Caco-2 (cell line): ENCODE results near the gene IMMP2L. TPM values are rescaled to one million over a fixed set of nuclear protein-coding genes. Genes with fewer than 3 reads are reported as not detected.

ENCODE experiments used
- BruUV-seq: library from RNA; stranded (reverse); fragments of 400-500 nt; replicated peaks from 2 replicates; lab custom pipeline; 2021; lab: Mats Ljungman, UMichigan
- CTCF ChIA-PET: fragments of 300-600 bp; sonication (Branson Sonifier 250); formaldehyde crosslinking; loops from one replicate; lab custom pipeline; 2022; ENCODE audit warnings: antibody characterized with exemption; lab: Charles Lee
- POLR2A ChIA-PET: fragments of 300-600 bp; sonication (Branson Sonifier 250); formaldehyde crosslinking; loops from one replicate; lab custom pipeline; 2022; ENCODE audit warnings: antibody characterized with exemption; lab: Charles Lee
- DNase-seq, 2 experiments: peaks; one replicate each; pipeline versions ENCODE4 v3.0.0 to v3.0.0-alpha.2; 2020 to 2022
- H3K27me3 ChIP-seq: replicated peaks from 2 replicates; pipeline ENCODE4 v1.6.0; 2011; ENCODE audit warnings: low read length; ENCODE audit not compliant: control insufficient read depth, insufficient read depth
- H3K36me3 ChIP-seq: 2 replicates; pipeline ENCODE4 v1.5.1; 2011; ENCODE audit warnings: low read length; ENCODE audit not compliant: control insufficient read depth, insufficient read depth
- H3K4me1 ChIP-seq: fragments of 250-450 bp; sonication (Bioruptor Pico); 2 replicates; pipeline ENCODE4 v1.5.1; 2020; ENCODE audit warnings: mild to moderate bottlenecking
- H3K4me3 ChIP-seq: 2 replicates; pipeline ENCODE4 v1.5.1; 2011; ENCODE audit warnings: low read depth, mild to moderate bottlenecking, control low read depth, low read length
- H3K9me3 ChIP-seq: fragments of 250-450 bp; sonication (Bioruptor Pico); 2 replicates; pipeline ENCODE4 v1.5.1; 2020; ENCODE audit warnings: mild to moderate bottlenecking, moderate library complexity
- H3K27ac Mint-ChIP-seq: one replicate; pipeline ENCODE4 v1.8.0; 2022; ENCODE audit warnings: mixed read lengths; ENCODE audit not compliant: unreplicated experiment
- H3K27me3 Mint-ChIP-seq: one replicate; pipeline ENCODE4 v1.8.0; 2022; ENCODE audit warnings: mixed read lengths; ENCODE audit not compliant: insufficient read depth, unreplicated experiment
- H3K36me3 Mint-ChIP-seq: one replicate; pipeline ENCODE4 v1.8.0; 2022; ENCODE audit warnings: mild to moderate bottlenecking, mixed read lengths; ENCODE audit not compliant: insufficient read depth, unreplicated experiment
- H3K4me1 Mint-ChIP-seq: one replicate; pipeline ENCODE4 v1.8.0; 2022; ENCODE audit warnings: low read depth, mixed read lengths; ENCODE audit not compliant: unreplicated experiment
- H3K4me3 Mint-ChIP-seq: one replicate; pipeline ENCODE4 v1.8.0; 2022; ENCODE audit warnings: mild to moderate bottlenecking, moderate library complexity, mixed read lengths; ENCODE audit not compliant: unreplicated experiment
- H3K9me3 Mint-ChIP-seq: one replicate; pipeline ENCODE4 v1.8.0; 2022; ENCODE audit warnings: mixed read lengths; ENCODE audit not compliant: unreplicated experiment
- intact Hi-C: fragments of 100-400 bp; cut with micrococcal nuclease; formaldehyde crosslinking; loops from one replicate; pipeline ENCODE4 v1.10.0; 2022; ENCODE audit not compliant: unreplicated experiment
- total RNA-seq: library from RNA; stranded (reverse); gene quantifications from 2 replicates; pipeline ENCODE4 v1.2.3, GENCODE V29; 2022
- TF ChIP-seq, protein P1 (sequence below), 2 experiments: fragments of 200-600 bp in 1 of 2; IDR thresholded peaks; 1 replicate in 1 of 2; 2 replicates in 1 of 2; pipeline versions ENCODE4 v1.5.1 to v1.8.0; 2011 to 2022; ENCODE audit warnings: antibody characterized with exemption in 1 of 2, control low read depth in 1 of 2, inconsistent platforms in 1 of 2, low read depth in 1 of 2, low read length in 1 of 2, mild to moderate bottlenecking in 1 of 2, moderate library complexity in 1 of 2; ENCODE audit not compliant: insufficient read depth in 1 of 2, severe bottlenecking in 1 of 2, unreplicated experiment in 1 of 2

Gene IMMP2L
- total RNA-seq, 1 experiment from 2014 or later, result 9.5 TPM

- ChIA-PET CTCF (no interaction called here), POLR2A (no interaction called here)
- H3K27ac Mint-ChIP-seq, result no peak overlapping the region
- Histone ChIP-seq H3K4me3 (no peak overlapping the region), H3K36me3 (no peaks in the 10 kb centered on the region), H3K4me1 (no peaks in the 10 kb centered on the region), H3K27me3 (no peaks in the 10 kb centered on the region), H3K9me3 (no peaks in the 10 kb centered on the region)
- no peak for DNase-seq
- no peak overlapping the region for H3K4me3 Mint-ChIP-seq
- no peaks in the 10 kb centered on the region for H3K27me3 Mint-ChIP-seq
- H3K4me1 Mint-ChIP-seq, result no peaks in the 10 kb centered on the region
- TF ChIP-seq, protein P1, sequence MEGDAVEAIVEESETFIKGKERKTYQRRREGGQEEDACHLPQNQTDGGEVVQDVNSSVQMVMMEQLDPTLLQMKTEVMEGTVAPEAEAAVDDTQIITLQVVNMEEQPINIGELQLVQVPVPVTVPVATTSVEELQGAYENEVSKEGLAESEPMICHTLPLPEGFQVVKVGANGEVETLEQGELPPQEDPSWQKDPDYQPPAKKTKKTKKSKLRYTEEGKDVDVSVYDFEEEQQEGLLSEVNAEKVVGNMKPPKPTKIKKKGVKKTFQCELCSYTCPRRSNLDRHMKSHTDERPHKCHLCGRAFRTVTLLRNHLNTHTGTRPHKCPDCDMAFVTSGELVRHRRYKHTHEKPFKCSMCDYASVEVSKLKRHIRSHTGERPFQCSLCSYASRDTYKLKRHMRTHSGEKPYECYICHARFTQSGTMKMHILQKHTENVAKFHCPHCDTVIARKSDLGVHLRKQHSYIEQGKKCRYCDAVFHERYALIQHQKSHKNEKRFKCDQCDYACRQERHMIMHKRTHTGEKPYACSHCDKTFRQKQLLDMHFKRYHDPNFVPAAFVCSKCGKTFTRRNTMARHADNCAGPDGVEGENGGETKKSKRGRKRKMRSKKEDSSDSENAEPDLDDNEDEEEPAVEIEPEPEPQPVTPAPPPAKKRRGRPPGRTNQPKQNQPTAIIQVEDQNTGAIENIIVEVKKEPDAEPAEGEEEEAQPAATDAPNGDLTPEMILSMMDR (IDR thresholded peaks at IDR 0.05; ENCODE audit: insufficient read depth in 1 of 2, low read depth in 1 of 2, low read length in 1 of 2, severe bottlenecking in 1 of 2, unreplicated experiment in 1 of 2), result no peak
- intact Hi-C loops, result no loop called here
- no peaks in the 10 kb centered on the region for H3K9me3 Mint-ChIP-seq
- H3K36me3 Mint-ChIP-seq, result no peaks in the 10 kb centered on the region
- no TSS peak for BruUV-seq
Observed at GRCh38 chr7:110646804-110647203, 915.5 kb downstream of the IMMP2L start.

DNA sequence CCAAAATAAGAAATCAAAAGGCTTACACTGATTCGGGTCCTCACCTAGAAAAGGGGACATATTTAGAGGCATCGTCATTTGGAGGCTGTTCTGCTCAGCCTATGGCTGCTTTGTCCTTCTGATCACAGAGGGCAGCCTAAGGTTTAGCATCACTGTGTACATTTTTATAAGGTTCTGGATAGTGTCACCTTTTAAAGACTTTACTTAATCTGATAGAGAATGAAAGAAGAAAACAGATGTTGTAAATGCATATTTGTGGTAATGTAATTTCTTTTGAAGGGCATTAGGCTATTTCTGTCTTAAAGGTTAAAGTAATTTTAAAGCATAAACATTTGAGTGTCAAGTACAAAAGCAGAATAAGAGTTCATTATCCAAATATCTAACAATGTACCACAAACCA lies 916.7 kb downstream of the IMMP2L start:
- CTCF ChIA-PET, result no interaction called here

GRCh38 chr7:110645060-110645459 lies 917.2 kb downstream of the IMMP2L start:
- Mint-ChIP-seq H3K4me1 (no peaks in the 10 kb centered on the region), H3K27ac (no peak overlapping the region), H3K36me3 (no peaks in the 10 kb centered on the region), H3K27me3 (peaks cover 2% of the 10 kb centered on the region), H3K9me3 (no peaks in the 10 kb centered on the region), H3K4me3 (no peak overlapping the region)
- TF ChIP-seq, protein P1 (IDR thresholded peaks at IDR 0.05; ENCODE audit: insufficient read depth in 1 of 2, low read depth in 1 of 2, low read length in 1 of 2, severe bottlenecking in 1 of 2, unreplicated experiment in 1 of 2), result no peak
- no peak for DNase-seq
- Histone ChIP-seq H3K27me3 (no peaks in the 10 kb centered on the region), H3K4me1 (no peaks in the 10 kb centered on the region), H3K36me3 (no peaks in the 10 kb centered on the region), H3K9me3 (no peaks in the 10 kb centered on the region), H3K4me3 (no peak overlapping the region)
- intact Hi-C loops, result no loop called here
- no TSS peak for BruUV-seq
- CTCF ChIA-PET, result no interaction called here
- POLR2A ChIA-PET, result no interaction called here

More for the DNA sequence above, 916.7 kb downstream of the IMMP2L start:
- TF ChIP-seq, protein P1 (IDR thresholded peaks at IDR 0.05; ENCODE audit: insufficient read depth in 1 of 2, low read depth in 1 of 2, low read length in 1 of 2, severe bottlenecking in 1 of 2, unreplicated experiment in 1 of 2), result no peak
- peaks cover 2% of the 10 kb centered on the region for H3K27me3 Mint-ChIP-seq
- no peaks in the 10 kb centered on the region for H3K9me3 Mint-ChIP-seq
- POLR2A ChIA-PET, result no interaction called here
- Histone ChIP-seq H3K36me3 (no peaks in the 10 kb centered on the region), H3K4me3 (no peak overlapping the region), H3K4me1 (no peaks in the 10 kb centered on the region), H3K27me3 (no peaks in the 10 kb centered on the region), H3K9me3 (no peaks in the 10 kb centered on the region)
- no peak overlapping the region for H3K27ac Mint-ChIP-seq
- no peaks in the 10 kb centered on the region for H3K36me3 Mint-ChIP-seq
- BruUV-seq, result no TSS peak
- H3K4me3 Mint-ChIP-seq, result no peak overlapping the region
- H3K4me1 Mint-ChIP-seq, result no peaks in the 10 kb centered on the region
- no peak for DNase-seq
- intact Hi-C loops, result no loop called here
